Stimulated activated CD4-positive, alpha-beta T cell treated with anti-CD3 and anti-CD28 coated beads, TNF-alpha, amount 100 ng/mL, for 1 hour (primary cell): ENCODE measurements around the gene KERA.

ENCODE experiments used
- DNase-seq, 3 donors: peaks; one replicate each; pipeline ENCODE4 v3.0.0-alpha.2; 2020; ENCODE audit warnings: low read depth in 3 of 3, low spot score in 1 of 3

KERA gene

DNA sequence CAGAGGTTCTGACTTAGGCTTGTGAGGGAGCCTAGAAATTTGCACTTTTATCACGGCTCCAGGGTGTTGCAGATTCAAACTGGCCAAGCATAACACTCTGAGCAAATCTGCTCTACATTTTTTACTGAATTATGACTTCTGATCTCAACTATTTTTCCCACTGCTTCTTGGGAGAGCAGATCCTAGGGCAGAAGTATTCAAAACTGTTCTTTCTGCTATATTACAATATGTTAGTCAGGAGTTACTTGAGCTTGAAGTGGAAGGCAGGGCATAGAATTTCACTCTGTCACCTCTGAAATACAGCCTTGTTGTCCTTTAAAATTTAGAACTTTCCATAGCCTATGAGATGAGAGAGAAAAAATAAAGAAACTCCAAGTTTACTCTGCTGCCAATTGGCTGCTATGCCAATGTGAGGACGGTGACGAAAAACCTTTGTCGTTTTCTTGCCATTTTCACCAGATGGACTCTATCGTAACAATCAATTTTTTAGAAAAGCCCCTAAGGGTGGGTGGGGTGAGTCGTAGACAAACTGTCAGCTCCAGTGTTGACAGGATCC lies 16.4 kb upstream of the KERA start:
- DNase-seq, result no peak

DNA sequence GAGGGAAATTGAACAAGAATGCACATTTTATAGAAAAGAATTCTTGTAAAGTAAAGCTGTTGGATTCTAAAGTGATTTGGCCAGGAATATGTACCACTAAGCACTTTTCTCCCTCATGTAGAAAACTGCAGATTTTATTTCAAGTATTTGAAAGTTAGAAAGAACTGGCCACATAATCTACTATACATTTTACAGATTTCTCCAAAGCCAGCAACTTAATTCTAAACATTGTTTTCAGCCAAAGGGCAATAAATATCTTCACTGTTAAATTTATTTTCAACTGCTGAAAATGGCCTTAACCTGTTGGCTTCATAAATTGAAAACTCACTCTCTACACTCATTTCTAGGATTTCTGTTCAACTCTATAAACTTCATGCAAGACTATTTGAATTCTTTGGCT lies 15.6 kb upstream of the KERA start:
- DNase-seq, result no peak

DNA sequence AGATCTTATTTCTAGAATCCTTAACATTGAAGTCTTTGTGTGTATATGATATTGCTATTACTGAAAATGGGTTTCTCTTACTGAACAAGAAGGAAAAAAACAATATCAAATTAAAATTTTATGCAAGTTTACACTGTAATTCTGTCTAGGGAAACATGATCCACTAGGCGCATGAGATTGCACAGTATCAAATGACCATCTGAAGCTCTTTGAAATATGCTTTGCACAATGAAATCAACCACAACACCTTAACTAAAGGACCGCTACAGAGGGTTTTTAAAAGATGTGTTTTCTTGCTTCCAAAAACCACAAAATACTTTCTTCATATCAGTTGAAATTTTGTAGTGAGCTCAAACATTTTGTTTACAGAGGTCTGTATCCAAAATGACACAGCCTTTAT lies 15.1 kb upstream of the KERA start:
- no peak for DNase-seq

DNA sequence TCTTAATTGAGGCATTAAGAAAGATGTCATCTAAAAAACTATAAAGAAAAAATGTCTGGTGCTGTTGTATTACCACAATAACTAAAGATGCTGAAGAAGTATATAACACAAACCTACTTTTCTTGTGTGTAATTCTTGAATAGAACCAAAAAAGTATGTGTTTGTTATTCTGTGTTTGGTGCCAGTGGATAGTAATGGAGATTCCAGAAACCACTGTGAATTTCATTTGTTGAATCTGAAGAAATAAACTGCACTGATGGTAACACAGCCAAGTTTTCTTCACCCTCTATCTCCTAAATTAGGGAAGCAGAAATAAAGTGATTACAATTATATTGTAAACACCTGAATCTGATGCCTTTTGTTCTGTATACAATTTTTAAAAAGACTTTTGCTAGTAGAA lies 13.1 kb upstream of the KERA start:
- DNase-seq, result no peak

DNA sequence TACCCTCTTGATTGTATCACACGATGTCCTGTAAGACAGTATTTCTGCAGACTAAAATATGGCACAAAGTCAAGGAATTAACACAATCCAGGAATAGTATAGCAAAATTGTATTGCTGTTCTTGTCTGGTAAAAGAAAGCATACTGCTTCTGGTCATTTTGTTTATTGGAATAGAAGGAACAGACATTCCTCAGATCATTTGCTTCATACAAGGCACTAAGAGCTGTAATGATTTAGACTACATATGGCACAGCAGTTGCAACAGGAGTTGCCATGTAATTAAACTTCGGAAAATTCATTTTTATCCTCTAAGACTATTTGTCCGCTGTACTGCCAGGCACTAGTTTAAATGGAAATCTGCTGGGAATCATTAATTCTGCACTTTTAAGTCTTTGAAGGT lies 7.6 kb upstream of the KERA start:
- no peak for DNase-seq

DNA sequence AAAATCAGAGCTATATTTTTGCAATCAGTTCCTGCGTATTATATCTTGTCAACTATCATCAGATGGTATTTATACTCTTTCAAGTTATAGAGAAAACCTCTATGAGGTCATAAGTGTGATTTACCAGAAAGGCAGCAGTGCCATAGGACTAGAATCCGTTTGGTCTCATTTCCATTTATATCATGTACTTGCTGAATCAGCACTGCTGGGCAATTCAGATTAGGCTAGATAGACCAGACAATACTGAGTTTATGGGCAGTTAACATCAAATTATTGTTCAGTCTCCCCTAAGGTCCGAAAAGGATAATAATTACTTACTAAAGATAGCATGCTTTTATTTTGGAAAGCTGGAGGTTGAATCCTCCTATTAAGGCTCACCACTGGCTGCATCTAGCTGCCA lies 6.8 kb upstream of the KERA start:
- DNase-seq, result no peak

DNA sequence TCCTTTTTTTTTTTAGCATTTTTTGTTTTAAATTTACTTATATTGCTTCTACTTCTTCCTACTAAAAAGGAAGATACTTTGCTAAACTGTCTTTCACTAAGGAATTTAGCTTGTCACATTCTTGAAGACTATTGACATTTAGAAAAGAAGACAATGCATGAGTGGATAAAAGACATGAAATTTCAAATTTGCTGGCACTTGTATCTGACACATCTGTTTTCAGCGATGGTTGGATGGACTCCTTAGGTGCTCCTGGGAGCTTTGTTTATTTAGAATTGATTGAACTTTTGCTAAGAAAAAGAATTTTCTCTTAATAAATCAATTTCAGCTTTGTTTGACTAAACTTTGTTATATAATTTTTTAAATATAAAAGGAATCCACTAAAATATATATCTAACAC lies 3.3 kb upstream of the KERA start:
- no peak for DNase-seq

DNA sequence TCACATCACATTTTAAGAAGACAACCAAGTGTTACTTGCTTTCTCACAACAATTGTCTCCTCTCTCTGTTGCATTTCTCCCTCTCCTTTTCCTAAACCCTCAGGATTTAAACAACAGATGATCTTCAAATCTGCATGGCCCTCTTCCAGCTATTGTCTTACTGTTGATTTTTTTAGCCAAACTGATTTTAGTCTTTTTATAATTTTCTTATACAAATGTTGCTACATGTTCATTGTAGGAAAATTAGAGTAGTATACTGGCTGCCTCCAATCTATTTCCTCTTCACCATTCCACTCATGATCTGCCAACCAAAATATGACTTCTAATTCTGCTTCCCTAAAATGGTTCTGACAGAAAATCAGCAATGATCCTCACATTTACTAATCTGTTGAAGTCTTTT lies 1.4 kb upstream of the KERA start:
- no peak for DNase-seq

DNA sequence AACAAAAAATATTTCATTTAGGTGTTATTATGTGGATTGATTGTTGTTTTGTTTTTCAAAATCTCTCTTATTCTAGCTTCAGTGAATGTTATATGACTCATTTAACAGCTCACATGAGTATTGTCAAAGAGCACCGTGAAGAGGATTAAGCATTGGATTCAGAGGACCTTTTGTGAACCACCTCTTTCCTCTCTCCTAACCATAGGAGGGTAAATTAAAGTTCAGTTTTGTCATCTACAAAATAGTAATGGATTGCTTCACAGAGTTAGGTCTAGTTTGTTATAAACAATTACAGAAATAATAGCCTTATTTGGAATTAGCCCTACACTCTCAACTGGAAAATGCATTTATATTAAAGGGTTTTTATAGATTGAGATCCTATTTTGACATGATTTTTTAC lies 962 bp upstream of the KERA start:
- no peak for DNase-seq

DNA sequence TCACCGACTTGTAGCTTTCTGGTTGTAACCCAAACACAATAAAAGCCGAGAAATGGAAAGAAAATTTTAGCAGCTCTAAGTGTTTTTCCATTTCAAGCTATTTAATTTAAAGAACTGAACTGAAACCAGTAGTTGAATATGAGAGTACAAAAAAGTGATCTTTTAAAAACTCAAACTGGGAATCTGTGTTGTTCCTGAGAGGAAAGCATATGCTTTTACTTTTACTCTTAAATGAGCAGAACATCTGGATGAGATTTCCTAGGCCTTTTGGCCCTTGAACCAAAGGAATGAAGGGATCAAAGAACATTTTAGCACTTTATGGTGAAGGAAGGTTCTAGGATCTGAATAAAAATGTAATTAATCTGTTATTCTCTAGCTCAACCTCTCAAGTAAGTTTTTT lies 1.3 kb downstream of the KERA start:
- no peak for DNase-seq

DNA sequence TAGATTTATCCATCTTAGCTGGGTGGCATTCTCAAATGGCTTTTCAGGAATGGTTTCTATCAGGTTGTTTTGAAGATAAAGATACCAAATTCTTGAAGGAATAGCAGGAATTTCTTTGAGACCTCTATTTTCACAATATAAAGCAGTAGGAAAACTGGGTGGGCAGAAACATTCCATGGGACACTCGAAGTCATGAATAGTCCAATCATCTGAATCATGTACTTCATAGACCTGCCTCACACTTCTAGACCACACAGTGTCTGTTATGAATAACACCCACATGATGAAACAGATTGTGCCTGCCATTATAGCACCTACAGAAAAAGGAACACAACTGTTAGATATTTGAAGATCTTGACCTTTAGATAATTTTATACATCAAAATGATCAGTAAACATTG lies 1.8 kb downstream of the KERA start:
- DNase-seq, result no peak

DNA sequence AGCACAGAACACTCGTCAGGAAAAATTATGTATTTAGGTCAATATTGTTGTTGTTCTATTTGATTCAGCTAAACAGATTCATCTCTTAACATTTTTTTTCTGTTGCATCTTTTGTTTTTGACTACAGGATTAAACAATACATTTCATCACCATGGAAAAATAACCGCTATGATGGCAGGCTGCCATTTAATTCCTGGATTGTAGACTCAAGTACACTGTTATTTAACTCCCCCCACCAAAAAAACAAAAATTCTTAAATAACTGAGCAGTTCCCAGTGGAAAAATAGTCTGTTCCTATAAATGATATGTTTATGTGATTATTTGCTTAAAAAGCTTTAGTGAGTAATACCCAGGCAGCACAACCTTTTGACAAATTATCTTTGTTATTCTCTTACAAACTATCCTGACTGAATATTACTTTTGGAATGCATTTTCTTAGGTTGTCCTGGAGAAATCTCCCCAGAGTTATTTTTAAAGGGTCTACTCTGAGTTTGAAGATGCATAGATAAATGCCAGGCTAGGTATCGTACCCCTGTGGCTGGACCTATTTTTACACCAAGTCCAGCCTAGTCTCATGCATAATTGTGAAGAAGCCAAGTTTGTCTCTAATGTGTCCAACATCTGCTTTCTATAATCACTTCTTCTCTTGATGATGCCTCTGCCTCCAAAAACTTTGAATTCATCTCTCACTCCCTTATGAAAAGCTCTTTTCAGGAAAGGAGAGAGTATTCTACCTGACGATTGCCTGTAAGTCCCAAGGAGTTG lies 3.7 kb downstream of the KERA start:
- DNase-seq, result no peak

DNA sequence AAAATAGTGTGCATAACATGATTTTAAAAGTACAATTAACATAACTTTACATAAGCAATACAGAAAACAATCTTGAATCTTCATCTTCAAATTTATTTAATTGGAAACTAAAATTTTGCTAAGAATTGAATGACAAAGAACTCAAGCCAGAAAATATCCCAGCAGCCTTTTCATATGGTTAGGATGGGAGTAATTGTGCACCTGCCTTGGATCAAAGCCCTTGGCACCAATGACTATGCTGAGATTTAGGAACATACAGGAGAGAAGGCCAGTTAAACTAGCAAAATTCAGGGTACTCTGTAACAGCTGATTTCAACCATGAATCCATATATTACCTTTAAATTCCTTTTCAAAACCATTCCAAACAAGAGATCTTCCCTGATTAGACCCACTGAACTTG lies 5.8 kb downstream of the KERA start:
- DNase-seq, result no peak

DNA sequence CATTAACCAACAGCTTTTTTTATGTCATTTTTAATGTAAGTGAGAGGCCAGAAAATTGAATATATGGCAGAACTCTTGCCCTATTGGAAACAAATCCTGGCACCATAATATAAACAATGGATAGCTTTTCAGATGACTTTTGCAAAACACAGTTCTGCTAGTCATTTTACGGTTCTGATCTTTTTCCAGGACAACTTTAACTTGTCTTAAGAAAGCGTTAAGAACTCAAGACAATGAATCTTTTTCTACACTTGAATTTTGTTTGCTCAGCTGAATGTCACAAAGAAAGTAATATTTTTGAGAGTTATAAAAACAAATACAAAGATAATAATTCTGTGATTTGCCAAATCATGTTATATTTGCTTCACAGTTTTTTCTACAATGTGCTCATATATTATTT lies 13.2 kb downstream of the KERA start:
- no peak for DNase-seq

DNA sequence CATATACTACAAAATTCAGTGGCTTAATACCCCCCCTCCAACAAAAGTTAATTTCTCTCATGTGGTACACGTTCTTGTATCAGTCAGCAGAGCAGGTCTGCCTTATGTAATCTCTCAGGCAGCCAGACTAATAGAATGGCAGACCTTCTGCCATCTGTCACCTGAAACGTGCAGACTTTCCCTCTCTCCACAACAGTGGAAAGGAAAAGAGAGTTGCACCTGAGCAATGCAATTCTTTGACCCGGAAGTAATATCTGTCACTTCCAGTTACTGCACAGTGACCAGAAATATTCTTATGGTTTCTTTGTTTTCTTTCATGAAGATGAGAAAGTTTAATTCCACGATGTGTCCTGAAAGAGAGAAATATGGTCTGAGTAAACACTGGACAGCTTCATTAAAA lies 14.4 kb downstream of the KERA start:
- DNase-seq, result no peak

DNA sequence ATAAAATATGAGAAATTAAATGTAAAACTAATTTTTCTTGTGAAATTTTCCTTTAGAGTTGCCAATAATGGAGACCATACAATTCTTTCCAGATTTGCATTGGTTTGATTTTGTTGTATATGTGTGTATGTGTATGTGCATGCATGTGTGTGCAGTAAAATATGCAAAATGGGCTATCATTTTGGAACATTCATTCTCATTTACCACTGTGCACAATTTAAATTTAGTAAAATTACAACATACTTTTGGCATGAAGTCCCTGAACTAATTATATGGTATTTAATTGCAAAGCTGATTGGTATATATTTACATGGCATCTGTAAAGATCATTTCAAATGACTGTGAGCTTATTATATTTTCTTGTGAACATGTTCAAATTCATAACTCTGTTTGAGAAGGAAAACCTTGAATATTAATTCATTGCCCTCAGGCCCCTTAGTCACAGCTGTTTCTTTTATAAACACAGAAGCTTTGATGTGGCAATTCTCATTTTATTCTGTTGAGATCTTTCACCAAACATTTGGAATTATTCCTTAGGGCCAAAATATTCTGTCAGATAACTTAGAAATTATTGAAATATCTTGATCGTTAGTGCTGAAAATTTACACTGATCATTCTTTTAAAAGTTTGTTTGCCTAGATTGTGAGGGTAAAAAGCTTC lies 17.6 kb downstream of the KERA start:
- no peak for DNase-seq

DNA sequence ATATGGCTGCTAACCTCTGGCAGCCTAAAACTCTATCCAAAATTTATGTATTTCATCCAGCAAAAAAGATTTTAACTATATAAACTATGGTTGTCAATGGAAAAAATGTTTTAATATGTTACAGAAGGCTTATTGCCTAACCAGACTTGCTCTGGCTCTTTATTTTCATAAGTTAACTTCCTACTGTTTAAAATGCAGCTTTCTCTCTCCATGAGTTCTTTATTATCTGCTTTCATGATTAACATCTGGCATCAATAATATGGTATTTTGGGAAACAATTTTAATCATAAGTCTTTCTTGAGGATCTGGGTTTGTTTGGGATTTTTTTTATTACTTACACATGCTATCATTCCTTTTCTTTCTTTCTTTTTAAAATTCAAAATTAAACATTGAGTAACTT lies 20.5 kb downstream of the KERA start:
- no peak for DNase-seq

DNA sequence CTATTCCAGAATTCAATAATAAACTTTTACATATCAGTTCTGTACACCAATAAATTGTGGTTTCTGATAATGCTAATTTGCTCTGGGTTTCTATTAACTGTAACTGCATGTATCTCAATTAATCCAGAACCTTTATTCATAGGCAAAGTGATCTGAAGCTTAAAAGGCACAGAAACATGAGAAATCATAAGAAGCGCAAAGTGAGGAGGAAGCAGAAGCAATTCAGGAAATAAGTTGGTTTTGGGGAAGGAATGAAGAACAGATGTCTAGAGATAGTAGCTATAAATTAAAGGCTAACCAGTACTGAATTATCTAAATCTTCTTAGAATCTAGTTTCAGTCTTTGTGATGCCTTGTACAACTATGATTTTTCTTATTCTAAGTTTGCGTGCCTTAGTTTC lies 24.6 kb downstream of the KERA start:
- DNase-seq, result no peak

DNA sequence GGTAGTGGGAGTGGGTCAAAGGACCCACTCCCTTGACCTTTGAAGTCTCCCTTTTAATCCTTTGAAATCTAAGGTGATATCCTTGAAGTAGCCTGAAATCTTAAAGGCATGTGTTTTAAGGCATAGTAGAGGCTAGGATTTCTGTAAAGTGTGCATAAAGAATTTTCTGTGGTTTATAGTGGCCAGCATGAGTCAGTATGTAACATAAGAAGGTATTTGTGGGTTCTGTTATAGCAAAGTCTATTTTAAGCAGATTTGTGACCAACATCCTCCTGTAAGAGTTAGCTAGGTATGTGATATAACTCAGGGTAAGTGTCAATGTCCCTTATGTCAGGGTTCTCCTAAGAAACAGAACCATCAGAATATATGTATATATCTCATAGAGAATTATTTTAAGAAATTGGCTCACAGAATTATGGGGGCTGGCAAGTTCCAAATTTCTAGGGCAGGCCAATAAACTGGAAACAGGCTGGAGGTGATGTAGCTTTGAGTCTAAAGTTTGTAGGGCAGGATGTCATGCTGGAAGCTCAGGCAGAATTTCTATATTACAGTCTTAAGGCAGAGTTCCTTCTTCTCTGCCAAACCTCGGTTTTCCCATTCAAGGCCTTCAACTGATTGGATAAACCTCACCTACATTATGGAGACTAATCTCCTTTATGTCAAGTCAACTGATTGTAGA lies 34.4 kb downstream of the KERA start:
- no peak for DNase-seq

DNA sequence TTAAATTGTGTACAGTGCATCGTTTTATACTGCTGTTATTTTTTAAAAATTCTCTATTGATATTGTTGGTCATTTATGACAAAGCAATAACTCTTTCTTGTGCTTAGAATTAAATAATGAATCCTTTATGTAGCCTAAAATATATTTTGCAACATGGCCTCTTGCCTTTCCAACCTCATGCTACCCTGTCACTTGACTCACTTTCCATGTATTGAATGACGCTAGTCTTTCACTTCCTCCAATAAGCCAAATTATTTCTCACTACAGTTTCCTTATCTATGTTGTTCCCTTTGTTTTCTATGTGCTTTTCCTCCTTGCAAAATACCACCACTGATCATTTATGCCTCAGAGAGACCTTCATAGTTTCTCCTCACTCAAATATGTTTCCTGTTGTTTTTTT lies 36.7 kb downstream of the KERA start:
- no peak for DNase-seq

DNA sequence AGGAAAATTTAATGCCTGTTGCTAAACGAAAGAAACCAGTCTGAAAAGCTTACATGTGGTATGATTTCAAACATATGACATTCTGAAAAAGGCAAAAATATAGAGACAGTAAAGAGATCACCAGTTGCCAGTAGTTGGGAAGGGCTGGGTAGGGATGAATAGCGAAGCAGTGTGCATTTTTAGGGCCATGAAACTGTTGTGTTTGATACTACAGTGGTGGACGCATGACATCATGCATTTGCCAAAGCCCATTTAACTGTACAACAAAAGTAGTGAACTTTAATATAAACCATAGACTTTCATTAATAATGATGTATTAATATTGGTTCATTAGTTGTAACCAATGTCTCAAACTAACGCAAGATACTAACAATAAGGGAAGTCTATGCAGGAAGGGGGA lies 38.4 kb downstream of the KERA start:
- DNase-seq, result no peak

DNA sequence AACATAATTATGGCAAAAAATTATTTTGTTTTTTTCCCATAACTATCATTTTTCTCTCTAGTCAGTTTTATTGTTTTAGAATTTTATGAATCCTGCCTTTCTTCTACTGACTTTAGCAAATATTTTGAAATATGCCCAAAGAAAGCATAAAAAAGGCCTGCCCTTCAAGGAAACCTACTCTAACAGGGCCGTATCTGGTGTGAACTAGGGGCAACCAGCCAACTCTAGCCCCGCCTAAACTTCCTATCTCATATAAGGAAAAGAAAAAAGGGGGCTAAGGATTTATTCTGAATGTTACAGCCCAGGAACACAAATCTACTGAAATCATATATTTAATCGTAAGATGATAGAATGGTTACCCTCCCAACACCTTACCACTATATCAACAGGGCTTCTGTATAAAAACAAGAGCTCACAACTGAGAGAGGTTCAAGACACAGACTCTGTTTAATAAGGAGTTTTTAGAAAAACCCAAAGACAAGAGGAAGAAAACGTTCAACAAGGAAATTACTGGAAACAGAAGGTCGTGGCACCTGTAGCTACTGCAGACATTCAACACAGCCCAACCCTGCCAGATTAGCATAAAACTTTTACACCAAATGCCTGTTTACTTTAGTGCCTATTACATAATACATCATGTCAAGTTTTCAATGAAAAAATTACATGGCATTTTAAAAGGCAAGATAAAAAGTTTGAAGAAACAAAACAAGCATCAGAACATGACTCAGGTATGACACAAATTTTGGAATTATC lies 40.1 kb downstream of the KERA start:
- DNase-seq, result no peak
